ENCODE data around the gene CTNNA3. TPM values are rescaled to one million over a fixed set of nuclear protein-coding genes. Genes with fewer than 3 reads are reported as not detected.

The CTNNA3 gene
- total and polyA plus RNA-seq, 2 of the 4 experiments (the other 2 are of a cell fraction): 0.19 to 0.90 TPM

GRCh38 chr10:66350622-66351399 lies 1345.2 kb downstream of the CTNNA3 start:
- no peak overlapping the region for H2BK20ac ChIP-seq (ENCODE audit: low read depth, low read length)
- no peak overlapping the region for H2AFZ ChIP-seq (replicated peaks; ENCODE audit: low read length, poor library complexity)
- ATAC-seq (ENCODE audit: low read depth) (no peak), DNase-seq (no peak)
- H3K9me1 ChIP-seq (ENCODE audit: insufficient read depth, low read length): no peaks in the 10 kb centered on the region
- no peak overlapping the region for H4K5ac ChIP-seq (ENCODE audit: low read depth, low read length)
- ChIA-PET CTCF (no interaction called here), POLR2A (ENCODE audit: unreplicated experiment) (no interaction called here)
- no peak overlapping the region for H3K4ac ChIP-seq (ENCODE audit: low read depth, low read length)
- TF ChIP-seq CEBPB (IDR thresholded peaks at IDR 0.05; ENCODE audit: low read depth, low read length): no peak
- TF ChIP-seq POLR2A (IDR thresholded peaks at IDR 0.05; ENCODE audit: low read depth, low read length): no peak
- TF ChIP-seq MAFK (IDR thresholded peaks at IDR 0.05; ENCODE audit: low read depth, low read length): no peak
- no peak for TF ChIP-seq MAZ (IDR thresholded peaks at IDR 0.05; ENCODE audit: borderline replicate concordance, low read depth, low read length)
- no peak for TF ChIP-seq RCOR1 (IDR thresholded peaks at IDR 0.05; ENCODE audit: insufficient replicate concordance, low read length)
- TF ChIP-seq BHLHE40 (IDR thresholded peaks at IDR 0.05; ENCODE audit: low read depth, low read length): no peak
- TF ChIP-seq RAD21 (IDR thresholded peaks at IDR 0.05; ENCODE audit: low read length): no peak
- no peak for TF ChIP-seq CTCF (conservative IDR thresholded peaks at IDR 0.05; ENCODE audit: low read depth, low read length)
- TF ChIP-seq MXI1 (IDR thresholded peaks at IDR 0.05; ENCODE audit: borderline replicate concordance, low read depth, low read length): no peak
- no peak for TF ChIP-seq USF2 (IDR thresholded peaks at IDR 0.05; ENCODE audit: low read depth, low read length)
- TF ChIP-seq NFE2L2 (IDR thresholded peaks at IDR 0.05; ENCODE audit: low read depth, low read length): no peak
- no peak for TF ChIP-seq RFX5 (IDR thresholded peaks at IDR 0.05; ENCODE audit: low read depth, low read length)
- no peak for TF ChIP-seq ELK1 (IDR thresholded peaks at IDR 0.05; ENCODE audit: borderline replicate concordance, low read depth, low read length)
- TF ChIP-seq FOS (IDR thresholded peaks at IDR 0.05; ENCODE audit: low read depth, low read length): no peak
- TF ChIP-seq SMC3 (IDR thresholded peaks at IDR 0.05; ENCODE audit: low read depth, low read length): no peak
- no peak for TF ChIP-seq CHD1 (IDR thresholded peaks at IDR 0.05; ENCODE audit: low read depth, low read length)
- no peaks in the 10 kb centered on the region for H3K36me3 ChIP-seq (ENCODE audit: control insufficient read depth, insufficient read depth, low read length)
- no peak overlapping the region for H4K91ac ChIP-seq (ENCODE audit: insufficient read depth, low read depth, low read length)
- H2BK15ac ChIP-seq (ENCODE audit: low read depth, low read length): no peak overlapping the region
- H3K4me2 ChIP-seq (ENCODE audit: low read depth, low read length): no peak overlapping the region
- dilution Hi-C loops (cut with HindIII; ENCODE audit: low sequenced_read_pairs, unreplicated experiment): no loop called here
- no peak overlapping the region for H4K8ac ChIP-seq (ENCODE audit: low read depth in 2 of 2, low read length in 2 of 2)
- H3K23ac ChIP-seq (ENCODE audit: low read depth, low read length): no peak overlapping the region
- peaks cover 2% of the 10 kb centered on the region; the same call in 1 of the 2 replicates for H3K9me3 ChIP-seq (ENCODE audit: control insufficient read depth, insufficient read depth, low read length)
- in situ Hi-C loops (cut with MboI; ENCODE audit: low sequenced_read_pairs): no loop called here
- no peak overlapping the region for H3K56ac ChIP-seq (ENCODE audit: extremely low read depth, insufficient read depth, low read length)
- no peaks in the 10 kb centered on the region for H3K79me1 ChIP-seq (ENCODE audit: low read depth in 1 of 2, low read length in 2 of 2)
- no peak overlapping the region for H3K9ac ChIP-seq (ENCODE audit: low read depth, low read length)
- no peaks in the 10 kb centered on the region for H3K4me1 ChIP-seq (ENCODE audit: control insufficient read depth, insufficient read depth, low read length)
- no TSS peak for BruUV-seq (replicated peaks)
- WGBS, 2 experiments (ENCODE audit: extremely low coverage in 2 of 2, insufficient read length in 1 of 2): no CpG with 5 or more reads among the region's 1 CpG
- intact Hi-C loops (cut with micrococcal nuclease): no loop called here
- no peak overlapping the region for H3K18ac ChIP-seq (ENCODE audit: low read depth, low read length)
- no peak overlapping the region for H3K4me3 ChIP-seq (ENCODE audit: insufficient read depth, low read depth, low read length)
- no peaks in the 10 kb centered on the region for H4K20me1 ChIP-seq (ENCODE audit: insufficient read depth, low read length)
- H3K27ac ChIP-seq (ENCODE audit: insufficient read depth, low read length): no peak overlapping the region
- H2BK120ac ChIP-seq (ENCODE audit: low read depth, low read length): no peak overlapping the region
- no peak overlapping the region for H3K14ac ChIP-seq (replicated peaks; ENCODE audit: low read depth, low read length)
- H2BK5ac ChIP-seq (ENCODE audit: low read depth, low read length, poor library complexity, severe bottlenecking): no peak overlapping the region
- H2AK5ac ChIP-seq (ENCODE audit: low read depth, low read length): no peak overlapping the region
- no peak overlapping the region for H2AK9ac ChIP-seq (replicated peaks; ENCODE audit: low read depth, low read length, poor library complexity)
- H3K27me3 ChIP-seq (ENCODE audit: control insufficient read depth, insufficient read depth, low read length): no peaks in the 10 kb centered on the region
